H1 (cell line): ENCODE measurements around the gene PGM2L1. TPM values are rescaled to one million over a fixed set of nuclear protein-coding genes. Genes with fewer than 3 reads are reported as not detected.

Source experiments
- ASH2L ChIP-seq: fragments of 200-600, 300-600 bp; sonication (generic); IDR thresholded peaks from one replicate; pipeline ENCODE4 v1.7.1; 2017; ENCODE audit warnings: low read length
- ATF3 ChIP-seq: IDR thresholded peaks from 2 replicates; pipeline ENCODE4 v1.6.1; 2011; ENCODE audit warnings: low read depth, mild to moderate bottlenecking, low read length; ENCODE audit not compliant: insufficient read depth
- CEBPB ChIP-seq: IDR thresholded peaks from 2 replicates; pipeline ENCODE4 v1.6.1; 2012; ENCODE audit warnings: low read depth, low read length
- MAFK ChIP-seq: IDR thresholded peaks from 2 replicates; pipeline ENCODE4 v1.6.1; 2012; ENCODE audit warnings: low read depth, mild to moderate bottlenecking, improper control_type of control experiment, low read length
- SIN3A ChIP-seq, 2 experiments: IDR thresholded peaks in 1 of 2; conservative IDR thresholded peaks in 1 of 2; 2 replicates each; pipeline ENCODE4 v1.6.1; 2011 to 2012; ENCODE audit warnings: low read length in 2 of 2, improper control_type of control experiment in 1 of 2, low read depth in 1 of 2, mild to moderate bottlenecking in 1 of 2
- SIRT6 ChIP-seq: IDR thresholded peaks from one replicate; pipeline ENCODE4 v1.7.1; 2012; ENCODE audit warnings: low read length, inconsistent platforms
- TAF7 ChIP-seq: optimal IDR thresholded peaks from 2 replicates; pipeline ENCODE3; 2011; ENCODE audit warnings: low read depth, mild to moderate bottlenecking, inconsistent platforms, low read length, moderate library complexity, borderline replicate concordance
- polyA plus RNA-seq, 7 experiments: library from polyadenylated mRNA; depleted of rRNA in 3 of 7; stranded (reverse) in 5 of 7; unstranded in 2 of 7; fragments of >200 nt in 5 of 7; fragments of 200-250 nt in 2 of 7; gene quantifications; 1 replicate in 5 of 7; 2 replicates in 1 of 7; 4 replicates in 1 of 7; pipeline versions ENCODE4 v1.2.1 to v1.2.3, GENCODE V29; 2011 to 2013; ENCODE audit warnings: missing spikeins in 2 of 7, mixed read lengths in 2 of 7
- total RNA-seq: library from RNA; stranded (reverse); fragmentation: NEBNext Ultra II Directional; extraction: Animal tissue kit (Norgen Biotek cat#: 25700); gene quantifications from 2 replicates; pipeline ENCODE4 v1.2.1, GENCODE V29; 2021

The PGM2L1 gene
- total and polyA plus RNA-seq, 2 of the 8 experiments (the other 6 are each of a cell fraction or from before 2014, with no cell fraction given) = 5.0 to 42.7 TPM

- TF ChIP-seq SIRT6 (no peak), CEBPB (no peak), ASH2L (no peak), SIN3A (conservative IDR thresholded peaks at IDR 0.05 in 1 of 2, IDR thresholded peaks at IDR 0.05 in 1 of 2; ENCODE audit: low read depth in 1 of 2, low read length in 2 of 2) (no peak), MAFK (no peak), TAF7 (no peak), ATF3 (no peak)
These were observed 5.5 kb upstream of the PGM2L1 start (continued) for GRCh38 chr11:74403607-74404321.
